ENCODE results near the gene PET100. TPM values are rescaled to one million over a fixed set of nuclear protein-coding genes. Genes with fewer than 3 reads are reported as not detected.

The PET100 gene
- total and polyA plus RNA-seq, 12 donors, result 3.7 to 655 (median 105) TPM

GRCh38 chr19:7645656-7646425 lies 16.2 kb downstream of the PET100 start:
- Histone ChIP-seq H3K27me3 (no peaks in the 10 kb centered on the region), H3K4me3 (no peak overlapping the region), H3K9me3 (replicated peaks in 1 of 3) (no peaks in the 10 kb centered on the region), H3K27ac (no peak overlapping the region), H3K36me3 (replicated peaks in 1 of 2) (no peaks in the 10 kb centered on the region), H3K4me1 (replicated peaks in 1 of 2) (no peaks in the 10 kb centered on the region)
- intact Hi-C loops (cut with DNase I), result no loop called here
- no peak for DNase-seq
- TF ChIP-seq CTCF (IDR thresholded peaks at IDR 0.05) (no peak), POLR2A (IDR thresholded peaks at IDR 0.05) (no peak)
- WGBS, 4 donors, result 65 to 77% (median 68%) methylated on average over 17 to 20 of the region's 20 CpGs

GRCh38 chr19:7646426-7646700 lies 16.8 kb downstream of the PET100 start:
- intact Hi-C loops (cut with DNase I), result no loop called here
- Histone ChIP-seq H3K27ac (no peak overlapping the region), H3K36me3 (replicated peaks in 1 of 2) (no peaks in the 10 kb centered on the region), H3K27me3 (no peaks in the 10 kb centered on the region), H3K4me3 (no peak overlapping the region), H3K9me3 (replicated peaks in 1 of 3) (no peaks in the 10 kb centered on the region), H3K4me1 (replicated peaks in 1 of 2) (no peaks in the 10 kb centered on the region)
- no peak for TF ChIP-seq CTCF (IDR thresholded peaks at IDR 0.05)
- TF ChIP-seq POLR2A (IDR thresholded peaks at IDR 0.05), result no peak
- no peak for DNase-seq
- whole genome bisulfite sequencing, 4 donors, result 80 to 93% (median 87%) methylated on average over 7 to 8 of the region's 8 CpGs

- Histone ChIP-seq H3K4me3 (no peak overlapping the region), H3K27me3 (no peaks in the 10 kb centered on the region), H3K36me3 (replicated peaks in 1 of 2) (no peaks in the 10 kb centered on the region), H3K4me1 (replicated peaks in 1 of 2) (peaks cover 0 to 2% of the 10 kb centered on the region in 2 donors), H3K9me3 (replicated peaks in 1 of 3) (no peaks in the 10 kb centered on the region), H3K27ac (no peak overlapping the region)
- 83 to 97% (median 92%) methylated on average over 1 to 26 of the region's 26 CpGs for WGBS, 4 donors
- intact Hi-C loops (cut with DNase I), result no loop called here
- no peak for TF ChIP-seq POLR2A (IDR thresholded peaks at IDR 0.05)
- no peak for DNase-seq
Measured at GRCh38 chr19:7647156-7647555, 17.6 kb downstream of the PET100 start.

- 77 to 83% (median 79%) methylated on average over 14 to 15 of the region's 15 CpGs for WGBS, 4 donors
- TF ChIP-seq CTCF (IDR thresholded peaks at IDR 0.05), result no peak
- TF ChIP-seq POLR2A (IDR thresholded peaks at IDR 0.05), result no peak
Measured at GRCh38 chr19:7648265-7649014, 18.8 kb downstream of the PET100 start.

More at GRCh38 chr19:7648265-7649014, 18.8 kb downstream of the PET100 start:
- intact Hi-C loops (cut with DNase I), result no loop called here
- no peaks in the 10 kb centered on the region for H3K9me3 ChIP-seq (replicated peaks in 1 of 3)
- no peaks in the 10 kb centered on the region for H3K27me3 ChIP-seq
- H3K4me1 ChIP-seq (replicated peaks in 1 of 2), result peaks cover 0 to 5% of the 10 kb centered on the region in 2 donors
- no peak overlapping the region for H3K27ac ChIP-seq
- no peak for DNase-seq
- no peak overlapping the region for H3K4me3 ChIP-seq
- no peaks in the 10 kb centered on the region for H3K36me3 ChIP-seq (replicated peaks in 1 of 2)
